ENCODE results near the gene ELMO3. TPM values are rescaled to one million over a fixed set of nuclear protein-coding genes. Genes with fewer than 3 reads are reported as not detected.
A peak's percentile ranks its signal among the peaks of the same experiment; 100 is the strongest.

ELMO3 gene
- total RNA-seq, 1 donor from 2014 or later, result not detected

- H3K36me3 ChIP-seq, result no peaks in the 10 kb centered on the region
- H3K9me3 Mint-ChIP-seq, result no peaks in the 10 kb centered on the region
- H3K4me2 ChIP-seq, result peak overlapping the region; percentile 92
- H3K9me3 ChIP-seq (ENCODE audit: low read depth), result no peaks in the 10 kb centered on the region
- peaks cover 23% of the 10 kb centered on the region for H3K27me3 Mint-ChIP-seq (ENCODE audit: insufficient read depth, low read depth)
- H3F3A ChIP-seq (ENCODE audit: low read depth), result peaks cover 30% of the 10 kb centered on the region
- peaks cover 31% of the 10 kb centered on the region for H3K27me3 ChIP-seq
- no peak for DNase-seq (ENCODE audit: low spot score)
- H3K4me3 ChIP-seq, result no peak overlapping the region
- no peaks in the 10 kb centered on the region for H3K79me2 ChIP-seq (ENCODE audit: low read depth)
- no peaks in the 10 kb centered on the region for H3K36me3 Mint-ChIP-seq
- H3K4me1 Mint-ChIP-seq, result peaks cover 30% of the 10 kb centered on the region
- H3K4me3 Mint-ChIP-seq, result peak overlapping the region; percentile 92
- TF ChIP-seq CTCF (IDR thresholded peaks at IDR 0.05), result no peak
- TF ChIP-seq EZH2phosphoT487 (IDR thresholded peaks at IDR 0.05), result no peak
- no peak for TF ChIP-seq EZH2 (IDR thresholded peaks at IDR 0.05)
- no peak overlapping the region for H3K27ac ChIP-seq
- no peak overlapping the region for H3K9ac ChIP-seq
- peaks cover 25% of the 10 kb centered on the region for H3K4me1 ChIP-seq
- H2AFZ ChIP-seq (replicated peaks), result no peak overlapping the region
- peaks cover 6% of the 10 kb centered on the region for H4K20me1 ChIP-seq (ENCODE audit: low read depth)
- peak overlapping the region; percentile 53 for H3K27ac Mint-ChIP-seq
Observed at GRCh38 chr16:67245186-67245585, 46.3 kb downstream of the ELMO3 start.

- Histone ChIP-seq H3K4me3 (peak overlapping the region; percentile 64), H3K4me1 (peaks cover 25% of the 10 kb centered on the region), H3K27me3 (peaks cover 36% of the 10 kb centered on the region), H2AFZ (replicated peaks) (peak overlapping the region; percentile 87), H3K9me3 (ENCODE audit: low read depth) (no peaks in the 10 kb centered on the region), H3K4me2 (peak overlapping the region; percentile 92), H3K9ac (no peak overlapping the region), H4K20me1 (ENCODE audit: low read depth) (peaks cover 6% of the 10 kb centered on the region), H3F3A (ENCODE audit: low read depth) (peaks cover 34% of the 10 kb centered on the region), H3K36me3 (no peaks in the 10 kb centered on the region), H3K79me2 (ENCODE audit: low read depth) (no peaks in the 10 kb centered on the region), H3K27ac (no peak overlapping the region)
- Mint-ChIP-seq H3K9me3 (no peaks in the 10 kb centered on the region), H3K36me3 (no peaks in the 10 kb centered on the region), H3K27me3 (ENCODE audit: insufficient read depth, low read depth) (peaks cover 24% of the 10 kb centered on the region), H3K27ac (no peak overlapping the region), H3K4me1 (peaks cover 30% of the 10 kb centered on the region), H3K4me3 (peak overlapping the region; percentile 92)
- DNase-seq (ENCODE audit: low spot score), result no peak
- TF ChIP-seq CTCF (IDR thresholded peaks at IDR 0.05) (no peak), EZH2 (IDR thresholded peaks at IDR 0.05) (no peak), EZH2phosphoT487 (IDR thresholded peaks at IDR 0.05) (no peak)
Observed at GRCh38 chr16:67245674-67246080, 46.7 kb downstream of the ELMO3 start.

GRCh38 chr16:67246081-67246755 is 47.3 kb downstream of the ELMO3 start:
- Histone ChIP-seq H3K27ac (no peak overlapping the region), H4K20me1 (ENCODE audit: low read depth) (peaks cover 6% of the 10 kb centered on the region), H3K36me3 (no peaks in the 10 kb centered on the region), H3K79me2 (ENCODE audit: low read depth) (no peaks in the 10 kb centered on the region), H3F3A (ENCODE audit: low read depth) (peaks cover 35% of the 10 kb centered on the region), H3K27me3 (peaks cover 41% of the 10 kb centered on the region), H3K4me2 (peak overlapping the region; percentile 92), H3K9me3 (ENCODE audit: low read depth) (no peaks in the 10 kb centered on the region), H2AFZ (replicated peaks) (peak overlapping the region; percentile 87), H3K4me3 (peak overlapping the region; percentile 64), H3K9ac (no peak overlapping the region), H3K4me1 (peaks cover 25% of the 10 kb centered on the region)
- Mint-ChIP-seq H3K4me3 (peak overlapping the region; percentile 92), H3K36me3 (no peaks in the 10 kb centered on the region), H3K9me3 (no peaks in the 10 kb centered on the region), H3K4me1 (peaks cover 30% of the 10 kb centered on the region), H3K27ac (no peak overlapping the region), H3K27me3 (ENCODE audit: insufficient read depth, low read depth) (peaks cover 26% of the 10 kb centered on the region)
- peak; percentile 90 for DNase-seq (ENCODE audit: low spot score)
- TF ChIP-seq EZH2phosphoT487 (IDR thresholded peaks at IDR 0.05) (no peak), CTCF (IDR thresholded peaks at IDR 0.05) (peak; percentile 62)

All from neural progenitor cell (in vitro differentiated cells).